HCT116 (cell line): ENCODE data around the gene RTL1. TPM values are rescaled to one million over a fixed set of nuclear protein-coding genes. Genes with fewer than 3 reads are reported as not detected.
A peak's percentile ranks its signal among the peaks of the same experiment; 100 is the strongest.

Experiments used
- ATAC-seq: fragments of 200-7000 bp; cut with Tn5 transposase; 2 replicates; pipeline ENCODE4 v1.9.1; 2020; ENCODE audit warnings: mild to moderate bottlenecking, moderate library complexity
- BruUV-seq: library from RNA; stranded (reverse); fragments of 400-500 nt; replicated peaks from 2 replicates; lab custom pipeline; 2021; lab: Mats Ljungman, UMichigan
- CTCF ChIA-PET: fragments of 300-600 bp; sonication (Branson Sonifier 250); formaldehyde crosslinking; loops from one replicate; lab custom pipeline; 2021; ENCODE audit warnings: antibody characterized with exemption; lab: Charles Lee
- POLR2A ChIA-PET: fragments of 300-600, 350-600 bp; sonication (Branson Sonifier 250); formaldehyde crosslinking; loops from one replicate; lab custom pipeline; 2021; ENCODE audit warnings: antibody characterized with exemption; lab: Charles Lee
- RAD21 ChIA-PET, 2 experiments: fragments of 300-600 bp; sonication (Branson Sonifier 250); formaldehyde crosslinking; loops; one replicate each; lab custom pipeline; 2023; ENCODE audit warnings: low total read pairs in 2 of 2; ENCODE audit not compliant: uncharacterized antibody in 2 of 2, unreplicated experiment in 2 of 2, low non-redundant PET in 1 of 2; lab: Charles Lee
- DNase-seq: peaks from one replicate; pipeline ENCODE4 v3.0.0-alpha.2; 2010; ENCODE audit warnings: low read depth, low spot score
- H2AFZ ChIP-seq: fragments of 200-600 bp; shearing (Covaris generic), sonication (generic); 2 replicates; pipeline ENCODE4 v1.6.1; 2017; ENCODE audit warnings: low read depth, mixed run types, mixed read lengths, antibody characterized with exemption, low read length; ENCODE audit not compliant: poor library complexity, severe bottlenecking
- H3K27ac ChIP-seq: 2 replicates; pipeline ENCODE4 v1.5.1; 2012; ENCODE audit warnings: low read depth, low read length
- H3K27me3 ChIP-seq: fragments of 200-600 bp; sonication (generic); 2 replicates; pipeline ENCODE4 v1.6.1; 2016; ENCODE audit warnings: mixed run types, low read length, mixed read lengths; ENCODE audit not compliant: insufficient read depth
- H3K36me3 ChIP-seq, 2 experiments: fragments of 200-500 bp in 1 of 2; fragments of 200-600 bp in 1 of 2; sonication (Bioruptor generic) in 1 of 2; sonication (generic) in 1 of 2; 2 replicates each; pipeline versions ENCODE4 v1.5.1 to v1.6.1; 2014 to 2016; ENCODE audit warnings: low read length in 2 of 2, inconsistent platforms in 1 of 2, mixed read lengths in 1 of 2, mixed run types in 1 of 2; ENCODE audit not compliant: insufficient read depth in 2 of 2, control insufficient read depth in 1 of 2
- H3K4me1 ChIP-seq, 2 experiments: fragments of 200-600 bp in 1 of 2; sonication (generic) in 1 of 2; 2 replicates each; pipeline versions ENCODE4 v1.5.1 to v1.6.1; 2012 to 2017; ENCODE audit warnings: low read length in 2 of 2, inconsistent platforms in 1 of 2, mild to moderate bottlenecking in 1 of 2, mixed read lengths in 1 of 2, mixed run types in 1 of 2, moderate library complexity in 1 of 2; ENCODE audit not compliant: insufficient read depth in 2 of 2, control insufficient read depth in 1 of 2
- H3K4me2 ChIP-seq: fragments of 200-600 bp; sonication (generic); 2 replicates; pipeline ENCODE4 v1.6.1; 2017; ENCODE audit warnings: mixed run types, low read length, mixed read lengths
- H3K4me3 ChIP-seq, 2 experiments: fragments of 200-600 bp in 1 of 2; sonication (generic) in 1 of 2; replicated peaks in 1 of 2; 2 replicates each; pipeline ENCODE4 v1.5.1; 2011 to 2016; ENCODE audit warnings: low read length in 2 of 2, control low read depth in 1 of 2, low read depth in 1 of 2, mild to moderate bottlenecking in 1 of 2, mixed read lengths in 1 of 2, mixed run types in 1 of 2
- H3K79me2 ChIP-seq: fragments of 200-600 bp; sonication (generic); 2 replicates; pipeline ENCODE4 v1.6.1; 2017; ENCODE audit warnings: mild to moderate bottlenecking, mixed run types, low read length, moderate library complexity, mixed read lengths; ENCODE audit not compliant: insufficient read depth
- H3K9ac ChIP-seq: fragments of 200-600 bp; sonication (generic); 2 replicates; pipeline ENCODE4 v1.6.1; 2016; ENCODE audit warnings: low read length, mixed read lengths
- H3K9me2 ChIP-seq: fragments of 200-600 bp; sonication (generic), shearing (Covaris generic); 2 replicates; pipeline ENCODE4 v1.6.1; 2017; ENCODE audit warnings: mixed run types, mild to moderate bottlenecking, moderate library complexity; ENCODE audit not compliant: insufficient read depth
- H3K9me3 ChIP-seq, 2 experiments: fragments of 200-500 bp in 1 of 2; fragments of 200-600 bp in 1 of 2; sonication (Bioruptor generic) in 1 of 2; sonication (generic) in 1 of 2; 2 replicates each; pipeline ENCODE4 v1.6.1; 2014 to 2017; ENCODE audit warnings: low read length in 2 of 2, mixed read lengths in 2 of 2, inconsistent platforms in 1 of 2, low read depth in 1 of 2, mild to moderate bottlenecking in 1 of 2, mixed run types in 1 of 2, moderate library complexity in 1 of 2; ENCODE audit not compliant: control insufficient read depth in 1 of 2, insufficient read depth in 1 of 2
- H4K20me1 ChIP-seq: fragments of 200-600 bp; sonication (generic), shearing (Covaris generic); 2 replicates; pipeline ENCODE4 v1.6.1; 2017; ENCODE audit warnings: mixed run types, mild to moderate bottlenecking, moderate library complexity; ENCODE audit not compliant: insufficient read depth
- CBX3 ChIP-seq: IDR thresholded peaks from 2 replicates; pipeline ENCODE4 v1.6.1; 2012; ENCODE audit warnings: low read depth
- SRF ChIP-seq: IDR thresholded peaks from 2 replicates; pipeline ENCODE4 v1.6.1; 2012; ENCODE audit warnings: low read depth
- intact Hi-C: fragments of 100-400 bp; cut with micrococcal nuclease; formaldehyde crosslinking; loops from 2 replicates; pipeline ENCODE4 v1.10.0; 2022
- total RNA-seq: library from RNA; stranded (reverse); gene quantifications from one replicate; pipeline ENCODE4 v1.2.1, GENCODE V29; 2021; ENCODE audit not compliant: unreplicated experiment
- TF ChIP-seq, protein P1 (sequence below), 3 experiments: fragments of 200-600 bp in 1 of 3; sonication (generic) in 1 of 3; IDR thresholded peaks in 2 of 3; conservative IDR thresholded peaks in 1 of 3; 2 replicates each; pipeline ENCODE4 v1.5.1; 2012 to 2017; ENCODE audit warnings: low read depth in 2 of 3, low read length in 2 of 3, antibody characterized with exemption in 1 of 3, borderline replicate concordance in 1 of 3, control low read depth in 1 of 3, mild to moderate bottlenecking in 1 of 3, mixed read lengths in 1 of 3, mixed run types in 1 of 3, moderate library complexity in 1 of 3; ENCODE audit not compliant: insufficient read depth in 1 of 3

RTL1 gene
- total RNA-seq, 1 experiment from 2014 or later: not detected

DNA sequence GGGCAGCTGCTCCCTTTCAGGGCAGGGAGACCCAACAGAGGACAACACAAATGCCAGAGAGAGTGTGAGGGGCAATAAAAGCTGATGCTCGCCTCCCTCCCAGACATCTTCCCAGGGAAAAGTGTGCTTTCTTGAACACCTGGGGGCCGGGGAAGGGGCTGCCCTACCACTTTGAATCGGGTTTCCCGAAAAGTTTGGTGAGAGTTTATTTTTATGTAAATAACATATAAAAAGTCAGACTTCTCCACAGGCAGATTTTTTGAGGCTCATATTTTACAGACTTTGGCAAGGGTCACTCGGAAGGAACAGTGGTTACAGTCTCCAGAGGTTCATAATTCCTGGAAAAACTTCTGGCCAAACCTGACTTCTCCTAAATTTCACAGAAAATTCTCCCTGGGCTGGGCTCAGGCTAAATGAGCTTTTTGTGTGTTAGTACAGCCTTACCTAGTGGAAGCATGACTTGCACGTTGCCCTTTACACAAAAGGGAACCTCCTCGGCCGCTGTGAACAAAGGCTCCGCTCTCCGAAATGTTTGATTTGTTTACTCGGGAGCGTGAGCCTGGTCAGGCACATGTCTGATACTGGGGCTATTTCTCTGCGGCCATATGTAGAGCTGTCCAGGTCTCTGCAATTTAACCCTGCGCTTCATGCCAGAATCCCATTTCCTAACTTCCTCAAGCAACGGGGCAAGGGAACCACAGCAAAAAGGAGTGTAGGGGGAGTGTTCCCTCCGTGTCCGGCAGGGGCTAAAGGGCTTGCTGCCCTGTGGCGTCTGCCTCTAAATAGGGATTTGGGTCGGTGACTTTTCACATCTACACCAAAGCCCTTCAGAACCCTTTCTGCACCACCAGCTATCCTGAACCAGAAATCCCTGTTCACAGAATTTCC lies 3.4 kb downstream of the RTL1 start:
- BruUV-seq: no TSS peak
- Histone ChIP-seq H3K9me2 (no peaks in the 10 kb centered on the region), H3K27ac (no peak overlapping the region), H3K27me3 (no peaks in the 10 kb centered on the region), H3K9ac (no peak overlapping the region), H3K4me2 (peak overlapping the region; percentile 55), H4K20me1 (no peaks in the 10 kb centered on the region), H2AFZ (peak overlapping the region; percentile 81), H3K79me2 (no peaks in the 10 kb centered on the region), H3K4me1 (peaks cover 0 to 7% of the 10 kb centered on the region in 2 experiments; a peak in 1 of 4 replicates)
- POLR2A ChIA-PET: no interaction called here
- peak; percentile 24 for ATAC-seq
- intact Hi-C loops: loop anchor here (2.0 to 10.0 kb wide), 3 partner anchors 245 to 515 kb away; no protein-coding TSS in a partner anchor
- DNase-seq: no peak
- CTCF ChIA-PET: interaction anchor here (0.8 to 2.7 kb wide), 12 partner anchors 10 to 516 kb away, joined by 3 to 14 read pairs (median 5); no protein-coding TSS in a partner anchor
- RAD21 ChIA-PET: interaction anchor here (0.6 to 1.1 kb wide), 5 partner anchors 14 to 727 kb away, joined by 3 to 5 read pairs (median 3); no protein-coding TSS in a partner anchor
- TF ChIP-seq CBX3 (no peak), SRF (no peak)
- TF ChIP-seq, protein P1, sequence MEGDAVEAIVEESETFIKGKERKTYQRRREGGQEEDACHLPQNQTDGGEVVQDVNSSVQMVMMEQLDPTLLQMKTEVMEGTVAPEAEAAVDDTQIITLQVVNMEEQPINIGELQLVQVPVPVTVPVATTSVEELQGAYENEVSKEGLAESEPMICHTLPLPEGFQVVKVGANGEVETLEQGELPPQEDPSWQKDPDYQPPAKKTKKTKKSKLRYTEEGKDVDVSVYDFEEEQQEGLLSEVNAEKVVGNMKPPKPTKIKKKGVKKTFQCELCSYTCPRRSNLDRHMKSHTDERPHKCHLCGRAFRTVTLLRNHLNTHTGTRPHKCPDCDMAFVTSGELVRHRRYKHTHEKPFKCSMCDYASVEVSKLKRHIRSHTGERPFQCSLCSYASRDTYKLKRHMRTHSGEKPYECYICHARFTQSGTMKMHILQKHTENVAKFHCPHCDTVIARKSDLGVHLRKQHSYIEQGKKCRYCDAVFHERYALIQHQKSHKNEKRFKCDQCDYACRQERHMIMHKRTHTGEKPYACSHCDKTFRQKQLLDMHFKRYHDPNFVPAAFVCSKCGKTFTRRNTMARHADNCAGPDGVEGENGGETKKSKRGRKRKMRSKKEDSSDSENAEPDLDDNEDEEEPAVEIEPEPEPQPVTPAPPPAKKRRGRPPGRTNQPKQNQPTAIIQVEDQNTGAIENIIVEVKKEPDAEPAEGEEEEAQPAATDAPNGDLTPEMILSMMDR (IDR thresholded peaks at IDR 0.05 in 2 of 3, conservative IDR thresholded peaks at IDR 0.05 in 1 of 3; ENCODE audit: borderline replicate concordance in 1 of 3, insufficient read depth in 1 of 3, low read depth in 2 of 3, low read length in 2 of 3): peak in 1 of 3 experiments; percentile 9; a peak in 1 of 6 replicates
- TF ChIP-seq, all 23 proteins: peak for 1
- Histone ChIP-seq H3K4me3 (no peak overlapping the region), H3K36me3 (no peaks in the 10 kb centered on the region), H3K9me3 (no peaks in the 10 kb centered on the region)
